ENCODE data around the gene FAM135A. TPM values are rescaled to one million over a fixed set of nuclear protein-coding genes. Genes with fewer than 3 reads are reported as not detected.
"Not testable (repeated sequence)": the region's sequence is repeated elsewhere in the genome, so short reads cannot be mapped to it uniquely, and the experiment has no call there.

FAM135A gene
- total and polyA plus RNA-seq, 2 donors from 2014 or later: 8.5 to 48.4 TPM

- no peak overlapping the region for H3K4me3 ChIP-seq (ENCODE audit: low read length in 3 of 3)
- H3K27me3 ChIP-seq (ENCODE audit: control insufficient read depth, insufficient read depth, low read length): no peaks in the 10 kb centered on the region
- no peaks in the 10 kb centered on the region for H3K4me1 ChIP-seq (ENCODE audit: control insufficient read depth in 2 of 3, insufficient read depth in 2 of 3, low read depth in 1 of 3, low read length in 3 of 3)
- peaks cover 0 to 3% (median 2%) of the 10 kb centered on the region in 3 donors for H3K36me3 ChIP-seq (ENCODE audit: control insufficient read depth in 2 of 3, insufficient read depth in 3 of 3, low read length in 3 of 3)
- H3K9me3 ChIP-seq (ENCODE audit: control insufficient read depth in 2 of 3, insufficient read depth in 1 of 3, low read length in 3 of 3): peaks cover 0 to 3% (median 0%) of the 10 kb centered on the region in 3 donors
- FAIRE-seq (no peak), DNase-seq (no peak)
- H3K27ac ChIP-seq (ENCODE audit: low read depth in 2 of 2, low read length in 2 of 2): no peak overlapping the region
- TF ChIP-seq CTCF (IDR thresholded peaks at IDR 0.05; ENCODE audit: borderline replicate concordance, extremely low read depth, insufficient read depth): no peak
- no peak overlapping the region for H3K9ac ChIP-seq (ENCODE audit: low read length in 3 of 3)
- intact Hi-C loops (cut with DNase I): no loop called here
Observed at GRCh38 chr6:70436320-70436719, 23.0 kb downstream of the FAM135A start.

- Histone ChIP-seq H3K27me3 (ENCODE audit: control insufficient read depth, insufficient read depth, low read length) (no peaks in the 10 kb centered on the region), H3K36me3 (ENCODE audit: control insufficient read depth in 2 of 3, insufficient read depth in 3 of 3, low read length in 3 of 3) (no peaks in the 10 kb centered on the region), H3K4me3 (ENCODE audit: low read length in 3 of 3) (no peak overlapping the region), H3K4me1 (ENCODE audit: control insufficient read depth in 2 of 3, insufficient read depth in 2 of 3, low read depth in 1 of 3, low read length in 3 of 3) (no peaks in the 10 kb centered on the region), H3K27ac (ENCODE audit: low read depth in 2 of 2, low read length in 2 of 2) (no peak overlapping the region), H3K9ac (ENCODE audit: low read length in 3 of 3) (no peak overlapping the region), H3K9me3 (ENCODE audit: control insufficient read depth in 2 of 3, insufficient read depth in 1 of 3, low read length in 3 of 3) (no peaks in the 10 kb centered on the region)
- FAIRE-seq (no peak), DNase-seq (no peak)
- intact Hi-C loops (cut with DNase I): no loop called here
- TF ChIP-seq CTCF (IDR thresholded peaks at IDR 0.05; ENCODE audit: borderline replicate concordance, extremely low read depth, insufficient read depth): no peak
Observed at GRCh38 chr6:70445001-70445400, 31.7 kb downstream of the FAM135A start.

GRCh38 chr6:70447343-70448070, 34.2 kb downstream of the FAM135A start:
- H3K4me3 ChIP-seq (ENCODE audit: low read length in 3 of 3); H3K36me3 ChIP-seq (ENCODE audit: control insufficient read depth in 2 of 3, insufficient read depth in 3 of 3, low read length in 3 of 3); H3K27ac ChIP-seq (ENCODE audit: low read depth in 2 of 2, low read length in 2 of 2); H3K27me3 ChIP-seq (ENCODE audit: control insufficient read depth, insufficient read depth, low read length); DNase-seq; FAIRE-seq; intact Hi-C loops (cut with DNase I); H3K9ac ChIP-seq (ENCODE audit: low read length in 3 of 3); H3K9me3 ChIP-seq (ENCODE audit: control insufficient read depth in 2 of 3, insufficient read depth in 1 of 3, low read length in 3 of 3); H3K4me1 ChIP-seq (ENCODE audit: control insufficient read depth in 2 of 3, insufficient read depth in 2 of 3, low read depth in 1 of 3, low read length in 3 of 3): not testable (repeated sequence)

GRCh38 chr6:70453899-70454298, 40.6 kb downstream of the FAM135A start:
- H3K4me1 ChIP-seq (ENCODE audit: control insufficient read depth in 2 of 3, insufficient read depth in 2 of 3, low read depth in 1 of 3, low read length in 3 of 3); DNase-seq; H3K9me3 ChIP-seq (ENCODE audit: control insufficient read depth in 2 of 3, insufficient read depth in 1 of 3, low read length in 3 of 3); intact Hi-C loops (cut with DNase I); H3K9ac ChIP-seq (ENCODE audit: low read length in 3 of 3); H3K4me3 ChIP-seq (ENCODE audit: low read length in 3 of 3); H3K27ac ChIP-seq (ENCODE audit: low read depth in 2 of 2, low read length in 2 of 2); H3K36me3 ChIP-seq (ENCODE audit: control insufficient read depth in 2 of 3, insufficient read depth in 3 of 3, low read length in 3 of 3); FAIRE-seq; H3K27me3 ChIP-seq (ENCODE audit: control insufficient read depth, insufficient read depth, low read length): not testable (repeated sequence)
